Measurements from ENCODE around the gene PIK3R2. TPM values are rescaled to one million over a fixed set of nuclear protein-coding genes. Genes with fewer than 3 reads are reported as not detected.
A peak's percentile ranks its signal among the peaks of the same experiment; 100 is the strongest.

Gene PIK3R2
- total and polyA plus RNA-seq, 2 of the 13 experiments (the other 11 are each of a cell fraction or from before 2014, with no cell fraction given) = 18.6 to 25.3 TPM

GRCh38 chr19:18109341-18109732 is 43.6 kb upstream of the PIK3R2 start (continued):
- TF ChIP-seq ATF6 (CRISPR knock-in tag; conservative IDR thresholded peaks at IDR 0.05) = no peak
- 0 out of 2 replicates have a peak, but pooled peaks have one; percentile 89 for TF ChIP-seq ZNF512B (CRISPR knock-in tag; IDR thresholded peaks at IDR 0.05; ENCODE audit: borderline replicate concordance)
- TF ChIP-seq ZNF20 (CRISPR knock-in tag; IDR thresholded peaks at IDR 0.05) = no peak
- TF ChIP-seq ZBTB20 (CRISPR knock-in tag; IDR thresholded peaks at IDR 0.05; ENCODE audit: borderline replicate concordance, low read depth) = peak; percentile 76; the same call in 1 of the 2 replicates
- no peak for TF ChIP-seq ZNF879 (CRISPR knock-in tag; IDR thresholded peaks at IDR 0.05)
- TF ChIP-seq SKI (IDR thresholded peaks at IDR 0.05; ENCODE audit: partially characterized antibody) = peak; percentile 20
- TF ChIP-seq POGK (CRISPR knock-in tag; conservative IDR thresholded peaks at IDR 0.05) = 0 out of 2 replicates have a peak, but pooled peaks have one; percentile 19
- no peak for TF ChIP-seq ZNF136 (CRISPR knock-in tag; IDR thresholded peaks at IDR 0.05; ENCODE audit: low read depth)
- TF ChIP-seq HOXA3 (CRISPR knock-in tag; IDR thresholded peaks at IDR 0.05) = peak; percentile 26; the same call in 1 of the 2 replicates
- no peak; the same call in 1 of the 2 replicates for TF ChIP-seq ZNF451 (CRISPR knock-in tag; IDR thresholded peaks at IDR 0.05)
- no peak; the same call in 1 of the 2 replicates for TF ChIP-seq ZNF563 (CRISPR knock-in tag; IDR thresholded peaks at IDR 0.05)
- no peak for TF ChIP-seq ZNF7 (CRISPR knock-in tag; IDR thresholded peaks at IDR 0.05)
- no peak; the same call in 1 of the 2 replicates for TF ChIP-seq HMGXB3 (CRISPR knock-in tag; IDR thresholded peaks at IDR 0.05; ENCODE audit: borderline replicate concordance)
- no peak for TF ChIP-seq ZZZ3 (CRISPR knock-in tag; IDR thresholded peaks at IDR 0.05; ENCODE audit: borderline replicate concordance)
- TF ChIP-seq BCLAF1 (IDR thresholded peaks at IDR 0.05) = no peak
